Measurements from ENCODE around the gene KPNA6. TPM values are rescaled to one million over a fixed set of nuclear protein-coding genes. Genes with fewer than 3 reads are reported as not detected.

The KPNA6 gene
- total RNA-seq, 1 experiment from 2014 or later = 116 TPM

DNA sequence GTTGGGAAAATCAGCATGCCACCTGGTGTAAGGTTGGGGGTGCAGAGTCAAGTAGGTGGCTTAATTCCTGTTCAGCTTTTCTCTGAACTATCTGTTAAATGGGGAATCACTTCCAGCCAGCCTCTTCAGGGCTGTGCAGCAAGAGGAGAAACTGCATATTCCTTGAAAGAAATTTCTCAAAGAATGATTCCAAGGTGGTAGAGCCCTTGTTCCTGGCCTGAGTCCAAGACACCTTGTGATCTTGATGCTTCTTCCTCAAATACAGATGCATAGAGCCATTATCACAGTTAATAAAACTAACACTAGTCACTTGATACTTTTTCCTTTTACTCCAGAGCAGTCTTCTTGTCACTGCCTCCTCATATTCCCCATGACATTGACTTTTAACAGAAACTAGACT lies 76.8 kb downstream of the KPNA6 start:
- intact Hi-C loops (cut with micrococcal nuclease; ENCODE audit: unreplicated experiment) = no loop called here
- TF ChIP-seq SIN3A (IDR thresholded peaks at IDR 0.05; ENCODE audit: borderline replicate concordance, insufficient read depth, low read depth, low read length) (no peak), TCF7L2 (IDR thresholded peaks at IDR 0.05; ENCODE audit: low read depth, low read length) (no peak), REST (IDR thresholded peaks at IDR 0.05; ENCODE audit: insufficient read depth in 1 of 2, low read depth in 2 of 2, low read length in 1 of 2) (no peak), POLR2AphosphoS5 (IDR thresholded peaks at IDR 0.05; ENCODE audit: low read depth, low read length) (no peak)
- TF ChIP-seq, protein P1, sequence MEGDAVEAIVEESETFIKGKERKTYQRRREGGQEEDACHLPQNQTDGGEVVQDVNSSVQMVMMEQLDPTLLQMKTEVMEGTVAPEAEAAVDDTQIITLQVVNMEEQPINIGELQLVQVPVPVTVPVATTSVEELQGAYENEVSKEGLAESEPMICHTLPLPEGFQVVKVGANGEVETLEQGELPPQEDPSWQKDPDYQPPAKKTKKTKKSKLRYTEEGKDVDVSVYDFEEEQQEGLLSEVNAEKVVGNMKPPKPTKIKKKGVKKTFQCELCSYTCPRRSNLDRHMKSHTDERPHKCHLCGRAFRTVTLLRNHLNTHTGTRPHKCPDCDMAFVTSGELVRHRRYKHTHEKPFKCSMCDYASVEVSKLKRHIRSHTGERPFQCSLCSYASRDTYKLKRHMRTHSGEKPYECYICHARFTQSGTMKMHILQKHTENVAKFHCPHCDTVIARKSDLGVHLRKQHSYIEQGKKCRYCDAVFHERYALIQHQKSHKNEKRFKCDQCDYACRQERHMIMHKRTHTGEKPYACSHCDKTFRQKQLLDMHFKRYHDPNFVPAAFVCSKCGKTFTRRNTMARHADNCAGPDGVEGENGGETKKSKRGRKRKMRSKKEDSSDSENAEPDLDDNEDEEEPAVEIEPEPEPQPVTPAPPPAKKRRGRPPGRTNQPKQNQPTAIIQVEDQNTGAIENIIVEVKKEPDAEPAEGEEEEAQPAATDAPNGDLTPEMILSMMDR (IDR thresholded peaks at IDR 0.05) = no peak
- H3K9me3 ChIP-seq (ENCODE audit: control insufficient read depth, insufficient read depth, low read depth, low read length) = no peaks in the 10 kb centered on the region
- BruUV-seq (replicated peaks) = no TSS peak
- H3K4me1 ChIP-seq (ENCODE audit: control insufficient read depth, insufficient read depth, low read length) = peaks cover 19% of the 10 kb centered on the region
- no peak for ATAC-seq
- no peak overlapping the region for H3K27ac ChIP-seq (ENCODE audit: low read length)
- no peaks in the 10 kb centered on the region for H3K27me3 ChIP-seq (ENCODE audit: control insufficient read depth, insufficient read depth, low read length)
- ChIA-PET CTCF (no interaction called here), POLR2A (no interaction called here)
- no peak for DNase-seq (ENCODE audit: low read depth, low spot score)
- in situ Hi-C loops (cut with HindIII; ENCODE audit: low pct_unique_long_range_greater_than_20kb, low sequenced_read_pairs) = no loop called here
- H3K4me3 ChIP-seq (ENCODE audit: low read depth in 2 of 2, low read length in 2 of 2) = no peak overlapping the region
- peaks cover 26% of the 10 kb centered on the region for H3K36me3 ChIP-seq (ENCODE audit: control insufficient read depth, insufficient read depth, low read length)

DNA sequence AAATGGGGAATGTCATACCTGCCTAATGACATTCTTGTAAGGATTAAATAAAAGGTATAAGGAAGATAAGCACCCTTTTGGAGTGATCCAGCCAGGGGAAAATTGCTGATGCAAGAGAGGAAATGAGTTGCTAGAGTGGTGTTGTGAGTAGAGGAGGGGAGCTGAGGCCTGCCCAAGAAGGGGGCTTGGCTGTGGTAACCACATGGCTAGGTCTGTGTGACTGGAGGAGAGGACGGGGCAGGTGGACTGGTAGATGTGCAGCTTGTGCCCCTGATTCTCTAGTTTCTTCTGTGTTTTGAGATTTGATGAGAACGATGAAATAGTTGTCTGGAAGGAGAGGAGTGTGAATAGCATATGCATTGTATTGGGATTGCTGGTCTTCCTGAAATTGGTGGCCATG lies 78.2 kb downstream of the KPNA6 start:
- Histone ChIP-seq H3K4me3 (ENCODE audit: low read depth in 2 of 2, low read length in 2 of 2) (no peak overlapping the region), H3K27me3 (ENCODE audit: control insufficient read depth, insufficient read depth, low read length) (no peaks in the 10 kb centered on the region), H3K9me3 (ENCODE audit: control insufficient read depth, insufficient read depth, low read depth, low read length) (no peaks in the 10 kb centered on the region), H3K27ac (ENCODE audit: low read length) (no peak overlapping the region), H3K4me1 (ENCODE audit: control insufficient read depth, insufficient read depth, low read length) (peaks cover 15% of the 10 kb centered on the region), H3K36me3 (ENCODE audit: control insufficient read depth, insufficient read depth, low read length) (peaks cover 26% of the 10 kb centered on the region)
- ChIA-PET CTCF (no interaction called here), POLR2A (no interaction called here)
- TF ChIP-seq REST (IDR thresholded peaks at IDR 0.05; ENCODE audit: insufficient read depth in 1 of 2, low read depth in 2 of 2, low read length in 1 of 2) (no peak), POLR2AphosphoS5 (IDR thresholded peaks at IDR 0.05; ENCODE audit: low read depth, low read length) (no peak), TCF7L2 (IDR thresholded peaks at IDR 0.05; ENCODE audit: low read depth, low read length) (no peak), SIN3A (IDR thresholded peaks at IDR 0.05; ENCODE audit: borderline replicate concordance, insufficient read depth, low read depth, low read length) (no peak)
- TF ChIP-seq, protein P1 (IDR thresholded peaks at IDR 0.05) = no peak
- BruUV-seq (replicated peaks) = no TSS peak
- intact Hi-C loops (cut with micrococcal nuclease; ENCODE audit: unreplicated experiment) = no loop called here
- no peak for DNase-seq (ENCODE audit: low read depth, low spot score)
- no peak for ATAC-seq
- in situ Hi-C loops (cut with HindIII; ENCODE audit: low pct_unique_long_range_greater_than_20kb, low sequenced_read_pairs) = no loop called here

Measured in Panc1 (cell line).